ENCODE results near the gene HOXA9.

HOXA9 gene

DNA sequence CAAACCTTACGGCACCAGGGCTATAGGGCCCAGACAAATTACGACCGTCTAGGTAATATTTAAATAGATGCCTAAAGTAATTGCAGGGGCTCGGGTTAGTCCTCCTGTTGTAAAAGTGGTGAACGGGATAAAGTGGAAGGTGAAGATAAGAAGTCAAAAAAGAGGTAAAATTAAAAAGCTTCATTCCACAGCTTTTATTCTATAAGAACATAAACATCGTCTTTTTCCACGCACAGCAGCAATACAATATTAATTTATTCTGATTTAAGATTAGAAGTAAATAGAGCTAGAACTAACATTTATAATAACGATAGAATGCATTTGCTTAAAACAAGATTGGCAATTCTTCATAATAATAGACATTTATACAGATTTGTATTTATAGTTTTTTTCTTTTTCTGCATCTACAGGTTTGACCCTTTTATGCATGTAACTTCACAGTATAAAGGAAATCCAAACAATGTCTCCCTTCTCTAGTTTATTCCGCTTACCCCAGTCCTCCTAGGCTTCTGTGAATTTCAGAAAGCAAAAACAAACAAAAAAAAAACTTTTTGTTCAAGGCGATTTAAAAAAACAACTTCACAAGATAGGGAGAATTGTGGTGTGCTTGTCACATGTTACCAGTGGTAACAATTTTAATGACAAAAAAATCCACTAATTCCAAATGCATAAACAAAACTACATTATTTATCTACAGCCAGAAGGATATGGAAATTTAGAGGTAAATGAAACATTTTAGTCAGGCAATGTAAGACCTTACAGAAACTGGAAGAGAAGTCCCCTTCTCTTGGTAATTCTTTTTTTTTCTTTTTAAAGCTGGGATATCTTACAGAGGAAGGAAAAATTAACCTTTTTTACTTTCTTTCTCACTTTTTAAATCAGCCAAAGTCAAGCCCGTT is 5.3 kb upstream of the HOXA9 start:
- peak overlapping the region; percentile 87 for H3K4me3 ChIP-seq (ENCODE audit: low read length)
- DNase-seq (ENCODE audit: low read depth), result no peak
- TF ChIP-seq, protein P1, sequence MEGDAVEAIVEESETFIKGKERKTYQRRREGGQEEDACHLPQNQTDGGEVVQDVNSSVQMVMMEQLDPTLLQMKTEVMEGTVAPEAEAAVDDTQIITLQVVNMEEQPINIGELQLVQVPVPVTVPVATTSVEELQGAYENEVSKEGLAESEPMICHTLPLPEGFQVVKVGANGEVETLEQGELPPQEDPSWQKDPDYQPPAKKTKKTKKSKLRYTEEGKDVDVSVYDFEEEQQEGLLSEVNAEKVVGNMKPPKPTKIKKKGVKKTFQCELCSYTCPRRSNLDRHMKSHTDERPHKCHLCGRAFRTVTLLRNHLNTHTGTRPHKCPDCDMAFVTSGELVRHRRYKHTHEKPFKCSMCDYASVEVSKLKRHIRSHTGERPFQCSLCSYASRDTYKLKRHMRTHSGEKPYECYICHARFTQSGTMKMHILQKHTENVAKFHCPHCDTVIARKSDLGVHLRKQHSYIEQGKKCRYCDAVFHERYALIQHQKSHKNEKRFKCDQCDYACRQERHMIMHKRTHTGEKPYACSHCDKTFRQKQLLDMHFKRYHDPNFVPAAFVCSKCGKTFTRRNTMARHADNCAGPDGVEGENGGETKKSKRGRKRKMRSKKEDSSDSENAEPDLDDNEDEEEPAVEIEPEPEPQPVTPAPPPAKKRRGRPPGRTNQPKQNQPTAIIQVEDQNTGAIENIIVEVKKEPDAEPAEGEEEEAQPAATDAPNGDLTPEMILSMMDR (conservative IDR thresholded peaks at IDR 0.05; ENCODE audit: low read length), result no peak

DNA sequence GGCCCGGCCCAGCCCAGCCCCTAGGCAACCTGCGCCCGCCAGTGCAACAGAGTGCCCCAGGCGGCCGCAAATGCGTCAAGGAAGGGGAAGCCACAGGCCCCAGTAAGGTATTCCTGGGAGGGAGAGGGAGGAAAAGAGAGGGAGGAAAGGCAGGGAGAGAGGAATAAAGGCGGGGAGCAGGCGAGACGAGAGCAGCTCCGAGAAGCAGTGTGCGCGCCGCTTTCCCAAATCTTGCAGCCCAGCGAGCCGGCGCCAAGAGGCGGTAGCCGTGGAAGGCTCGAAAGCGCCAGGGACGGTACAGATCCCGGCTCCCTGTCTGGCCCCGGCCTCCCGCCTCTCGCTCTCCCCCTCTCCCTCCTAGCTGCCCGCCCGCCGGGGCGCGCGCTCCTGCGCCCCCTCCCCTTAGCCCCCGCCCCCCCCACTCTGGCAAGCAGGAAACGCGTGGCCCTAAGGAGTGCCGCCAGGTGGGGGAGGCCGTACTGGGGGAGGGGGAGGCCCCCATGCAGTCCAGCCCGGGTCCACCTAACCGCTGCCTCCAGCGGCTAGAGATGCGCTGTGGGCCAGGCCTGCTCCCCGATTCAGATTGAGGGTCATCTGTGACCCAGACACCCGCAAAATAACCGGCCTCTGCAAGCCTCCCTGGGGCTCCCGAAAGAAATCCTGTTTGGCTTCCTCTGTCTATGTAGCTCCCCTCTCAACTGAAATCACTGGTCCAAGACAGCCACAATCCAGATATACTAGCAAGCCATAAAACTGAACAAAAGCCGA is 4.5 kb upstream of the HOXA9 start:
- peak overlapping the region; percentile 87 for H3K4me3 ChIP-seq (ENCODE audit: low read length)
- TF ChIP-seq, protein P1 (conservative IDR thresholded peaks at IDR 0.05; ENCODE audit: low read length), result no peak

DNA sequence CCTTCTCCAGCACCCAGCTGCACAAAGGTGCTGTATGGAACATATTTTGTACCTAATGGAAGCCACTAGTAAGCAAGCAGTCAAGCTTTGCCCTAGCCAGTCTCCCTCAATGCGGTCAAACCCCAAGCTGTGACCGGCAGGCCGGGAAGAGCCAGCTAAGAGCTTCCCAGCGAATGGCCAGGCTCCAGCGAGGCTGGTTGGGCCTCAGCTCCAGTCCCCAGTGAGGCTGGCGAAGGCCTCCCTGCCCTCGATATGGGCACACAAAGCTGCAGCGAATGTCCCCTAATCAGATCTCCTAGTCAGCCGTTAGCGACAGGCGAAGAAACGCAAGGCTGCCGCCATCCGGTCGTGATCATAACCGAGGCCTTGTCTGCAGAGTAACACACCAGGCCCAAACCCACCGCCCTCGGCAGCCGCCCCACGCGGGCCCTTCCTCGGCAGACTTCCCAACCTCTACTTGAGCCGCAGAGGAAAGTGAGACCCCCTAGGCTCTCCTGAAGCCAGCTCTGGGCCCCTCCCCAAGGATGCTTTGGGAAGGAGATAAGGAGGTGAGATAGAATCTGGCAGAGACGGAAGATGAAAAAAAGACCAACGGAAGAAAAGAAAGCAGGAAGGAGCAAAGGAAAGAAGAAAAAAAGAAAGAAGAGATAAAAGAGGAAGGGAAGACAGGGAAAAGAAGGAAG is 3.1 kb upstream of the HOXA9 start:
- peak overlapping the region; percentile 87 for H3K4me3 ChIP-seq (ENCODE audit: low read length)
- TF ChIP-seq, protein P1 (conservative IDR thresholded peaks at IDR 0.05; ENCODE audit: low read length), result peak; percentile 27; the same call in 1 of the 2 replicates
- peak; percentile 73 for DNase-seq (ENCODE audit: low read depth)

More for the DNA sequence above, 4.5 kb upstream of the HOXA9 start:
- DNase-seq (ENCODE audit: low read depth), result no peak

GRCh38 chr7:27167916-27168264 is 2.6 kb upstream of the HOXA9 start:
- peak overlapping the region; percentile 87 for H3K4me3 ChIP-seq (ENCODE audit: low read length)
- TF ChIP-seq, protein P1 (conservative IDR thresholded peaks at IDR 0.05; ENCODE audit: low read length), result no peak
- peak; percentile 81 for DNase-seq (ENCODE audit: low read depth)

- peak overlapping the region; percentile 87 for H3K4me3 ChIP-seq (ENCODE audit: low read length)
- TF ChIP-seq, protein P1 (conservative IDR thresholded peaks at IDR 0.05; ENCODE audit: low read length), result no peak
- peak; percentile 87 for DNase-seq (ENCODE audit: low read depth)
These were observed 1.5 kb upstream of the HOXA9 start for GRCh38 chr7:27166531-27167505.

- TF ChIP-seq, protein P1 (conservative IDR thresholded peaks at IDR 0.05; ENCODE audit: low read length), result no peak
- peak overlapping the region; percentile 87 for H3K4me3 ChIP-seq (ENCODE audit: low read length)
- DNase-seq (ENCODE audit: low read depth), result peak; percentile 74
These were observed 726 bp upstream of the HOXA9 start for GRCh38 chr7:27165996-27166530.
